DND-41 (cell line): ENCODE data around the gene KSR1.

Experiments used
- ATAC-seq: fragments of 200-7000 bp; cut with Tn5 transposase; 3 replicates; pipeline ENCODE4 v1.9.1; 2021; ENCODE audit warnings: low read depth; ENCODE audit not compliant: insufficient read depth
- DNase-seq: peaks from one replicate; pipeline ENCODE4 v3.0.0-alpha.2; 2020
- H2AFZ ChIP-seq: 2 replicates; pipeline ENCODE4 v1.6.0; 2012; ENCODE audit warnings: low read depth, low read length
- H3K27ac ChIP-seq: 2 replicates; pipeline ENCODE4 v1.5.1; 2012; ENCODE audit warnings: low read length, inconsistent platforms
- H3K27me3 ChIP-seq: fragments of 200-600 bp; sonication (generic); 2 replicates; pipeline ENCODE4 v1.6.0; 2012; ENCODE audit warnings: low read length, mild to moderate bottlenecking, inconsistent platforms; ENCODE audit not compliant: insufficient read depth, poor library complexity
- H3K36me3 ChIP-seq: 2 replicates; pipeline ENCODE4 v1.5.1; 2012; ENCODE audit warnings: low read length, inconsistent platforms; ENCODE audit not compliant: insufficient read depth
- H3K4me1 ChIP-seq: 2 replicates; pipeline ENCODE4 v1.5.1; 2012; ENCODE audit warnings: mild to moderate bottlenecking, low read length; ENCODE audit not compliant: insufficient read depth
- H3K4me2 ChIP-seq: 2 replicates; pipeline ENCODE4 v1.6.0; 2012; ENCODE audit warnings: mild to moderate bottlenecking, moderate library complexity, low read length, inconsistent platforms; ENCODE audit not compliant: insufficient read depth
- H3K4me3 ChIP-seq, 2 experiments: fragments of 200-600 bp in 1 of 2; shearing (Covaris generic) in 1 of 2; 2 replicates each; pipeline ENCODE4 v1.5.1; 2012 to 2016; ENCODE audit warnings: inconsistent platforms in 2 of 2, low read length in 2 of 2, mild to moderate bottlenecking in 2 of 2, low read depth in 1 of 2, moderate library complexity in 1 of 2
- H3K79me2 ChIP-seq: 2 replicates; pipeline ENCODE4 v1.6.0; 2012; ENCODE audit warnings: low read length, inconsistent platforms; ENCODE audit not compliant: insufficient read depth
- H3K9ac ChIP-seq: 2 replicates; pipeline ENCODE4 v1.6.0; 2012; ENCODE audit warnings: low read depth, mild to moderate bottlenecking, inconsistent platforms, low read length, moderate library complexity
- H3K9me3 ChIP-seq: 2 replicates; pipeline ENCODE4 v1.5.1; 2012; ENCODE audit warnings: low read length, moderate library complexity, mild to moderate bottlenecking, inconsistent platforms; ENCODE audit not compliant: insufficient read depth, severe bottlenecking
- H4K20me1 ChIP-seq: 2 replicates; pipeline ENCODE4 v1.6.0; 2012; ENCODE audit warnings: low read length; ENCODE audit not compliant: insufficient read depth
- EZH2 ChIP-seq: IDR thresholded peaks from 3 replicates; pipeline ENCODE4 v1.6.1; 2012; ENCODE audit warnings: borderline replicate concordance, low read depth, mild to moderate bottlenecking, moderate library complexity, low read length, inconsistent platforms; ENCODE audit not compliant: severe bottlenecking
- TF ChIP-seq, protein P1 (sequence below): IDR thresholded peaks from 2 replicates; pipeline ENCODE4 v1.5.1; 2012; ENCODE audit warnings: borderline replicate concordance, low read length, moderate library complexity, mild to moderate bottlenecking; ENCODE audit not compliant: poor library complexity, severe bottlenecking; ENCODE audit errors: extremely low read depth

The KSR1 gene

DNA sequence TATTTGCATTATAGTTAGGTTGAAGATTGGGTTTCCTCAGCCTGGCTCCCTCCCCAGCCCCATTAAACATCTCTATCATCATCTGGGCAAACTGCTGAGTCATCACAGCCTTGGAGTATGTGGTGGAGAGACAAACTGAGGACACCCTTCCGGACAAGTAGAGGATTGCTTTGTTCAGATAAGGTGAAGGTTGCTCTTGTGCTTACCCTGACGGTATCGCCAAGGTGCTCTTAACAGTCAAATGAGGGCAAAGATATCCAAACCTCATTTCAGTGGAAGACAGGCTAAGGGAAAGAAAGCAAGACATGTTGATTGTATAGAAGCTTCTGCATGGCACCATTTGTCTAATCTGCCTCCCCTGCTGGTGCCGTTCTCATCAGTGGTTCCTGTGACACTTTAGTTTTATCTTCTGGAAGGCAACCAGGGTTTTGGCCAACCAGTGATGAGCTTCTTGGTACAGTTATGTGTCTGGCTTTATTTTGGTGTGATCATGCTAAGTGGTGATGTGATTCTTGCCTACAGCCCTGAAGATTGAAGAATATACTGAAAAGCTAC is 117.8 kb downstream of the KSR1 start:
- Histone ChIP-seq H3K27me3 (no peaks in the 10 kb centered on the region), H3K9me3 (no peaks in the 10 kb centered on the region), H3K9ac (no peak overlapping the region), H3K4me3 (no peak overlapping the region), H4K20me1 (no peaks in the 10 kb centered on the region; the same call in 1 of the 2 replicates), H3K79me2 (no peaks in the 10 kb centered on the region), H3K36me3 (no peaks in the 10 kb centered on the region), H3K4me1 (no peaks in the 10 kb centered on the region), H3K4me2 (no peak overlapping the region), H2AFZ (no peak overlapping the region), H3K27ac (no peak overlapping the region)
- TF ChIP-seq, protein P1, sequence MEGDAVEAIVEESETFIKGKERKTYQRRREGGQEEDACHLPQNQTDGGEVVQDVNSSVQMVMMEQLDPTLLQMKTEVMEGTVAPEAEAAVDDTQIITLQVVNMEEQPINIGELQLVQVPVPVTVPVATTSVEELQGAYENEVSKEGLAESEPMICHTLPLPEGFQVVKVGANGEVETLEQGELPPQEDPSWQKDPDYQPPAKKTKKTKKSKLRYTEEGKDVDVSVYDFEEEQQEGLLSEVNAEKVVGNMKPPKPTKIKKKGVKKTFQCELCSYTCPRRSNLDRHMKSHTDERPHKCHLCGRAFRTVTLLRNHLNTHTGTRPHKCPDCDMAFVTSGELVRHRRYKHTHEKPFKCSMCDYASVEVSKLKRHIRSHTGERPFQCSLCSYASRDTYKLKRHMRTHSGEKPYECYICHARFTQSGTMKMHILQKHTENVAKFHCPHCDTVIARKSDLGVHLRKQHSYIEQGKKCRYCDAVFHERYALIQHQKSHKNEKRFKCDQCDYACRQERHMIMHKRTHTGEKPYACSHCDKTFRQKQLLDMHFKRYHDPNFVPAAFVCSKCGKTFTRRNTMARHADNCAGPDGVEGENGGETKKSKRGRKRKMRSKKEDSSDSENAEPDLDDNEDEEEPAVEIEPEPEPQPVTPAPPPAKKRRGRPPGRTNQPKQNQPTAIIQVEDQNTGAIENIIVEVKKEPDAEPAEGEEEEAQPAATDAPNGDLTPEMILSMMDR = no peak
- no peak for TF ChIP-seq EZH2
- DNase-seq (no peak), ATAC-seq (no peak)

DNA sequence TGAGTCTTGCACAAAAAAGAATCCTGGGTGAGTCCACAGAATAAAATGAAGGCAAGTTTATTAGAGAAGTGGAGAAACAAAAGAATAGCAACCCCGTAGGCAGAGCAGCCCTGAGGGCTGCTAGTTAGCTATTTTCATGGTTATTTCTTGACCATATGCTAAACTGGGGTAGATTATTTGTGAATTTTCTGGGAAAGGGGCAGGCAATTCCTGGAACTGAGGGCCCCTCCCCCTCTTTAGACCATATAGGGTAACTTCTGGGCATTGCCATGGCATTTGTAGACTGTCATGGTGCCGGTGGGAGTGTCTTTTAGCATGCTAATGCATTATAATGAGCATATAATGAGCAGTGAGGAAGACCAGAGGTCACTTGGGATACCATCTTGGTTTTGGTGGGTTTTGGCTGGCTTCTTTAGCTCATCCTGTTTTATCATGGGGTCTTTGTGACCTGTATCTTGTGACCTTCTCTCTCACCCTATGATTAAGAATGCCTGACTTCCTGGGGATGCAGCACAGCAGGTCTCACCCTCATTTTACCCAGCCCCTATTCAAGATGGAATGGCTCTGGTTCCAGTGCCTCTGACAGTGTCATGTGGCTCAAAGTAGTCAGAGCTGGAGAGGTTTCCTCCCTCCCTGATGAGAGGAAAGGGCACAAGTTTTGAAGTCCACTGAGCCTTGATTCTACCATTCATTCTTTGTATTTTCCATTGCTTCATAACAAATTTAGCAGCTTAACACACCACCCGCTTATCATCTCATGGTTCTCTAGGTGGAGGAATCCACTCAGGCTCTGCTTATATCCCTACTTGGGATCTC is 119.1 kb downstream of the KSR1 start:
- H3K9ac ChIP-seq = no peak overlapping the region
- no peaks in the 10 kb centered on the region for H3K27me3 ChIP-seq
- no peaks in the 10 kb centered on the region for H3K4me1 ChIP-seq
- ATAC-seq = no peak
- H4K20me1 ChIP-seq = no peaks in the 10 kb centered on the region
- no peak for DNase-seq
- no peak overlapping the region for H3K4me2 ChIP-seq
- H3K27ac ChIP-seq = no peak overlapping the region
- TF ChIP-seq, protein P1 = no peak
- H3K4me3 ChIP-seq = no peak overlapping the region
- no peaks in the 10 kb centered on the region for H3K9me3 ChIP-seq
- no peaks in the 10 kb centered on the region for H3K36me3 ChIP-seq
- no peak overlapping the region for H2AFZ ChIP-seq
- H3K79me2 ChIP-seq = no peaks in the 10 kb centered on the region

DNA sequence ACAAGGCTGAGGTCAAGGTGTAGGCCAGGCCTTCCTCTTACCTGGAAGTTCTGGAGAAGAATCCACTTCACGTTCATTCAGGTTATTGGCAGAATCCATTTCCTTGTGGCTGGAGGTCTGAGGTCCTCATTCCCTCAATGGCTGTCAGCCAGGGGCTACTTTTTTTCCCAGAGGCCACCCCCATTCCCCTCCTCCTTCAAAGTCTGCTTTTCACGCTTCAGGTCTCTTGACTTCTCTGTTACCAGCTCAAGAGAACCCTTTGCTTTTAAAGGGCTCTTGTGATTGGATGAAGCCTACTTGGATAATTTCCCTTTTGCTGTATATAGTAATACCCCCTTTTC is 119.6 kb downstream of the KSR1 start:
- DNase-seq = no peak
- H3K9me3 ChIP-seq = no peaks in the 10 kb centered on the region
- no peaks in the 10 kb centered on the region for H4K20me1 ChIP-seq
- no peaks in the 10 kb centered on the region for H3K27me3 ChIP-seq
- no peak overlapping the region for H3K27ac ChIP-seq
- no peak overlapping the region for H3K4me3 ChIP-seq
- no peaks in the 10 kb centered on the region for H3K36me3 ChIP-seq
- no peak overlapping the region for H2AFZ ChIP-seq
- H3K4me2 ChIP-seq = no peak overlapping the region
- TF ChIP-seq EZH2 = no peak
- TF ChIP-seq, protein P1 = no peak
- H3K4me1 ChIP-seq = no peaks in the 10 kb centered on the region
- no peaks in the 10 kb centered on the region for H3K79me2 ChIP-seq
- no peak for ATAC-seq
- H3K9ac ChIP-seq = no peak overlapping the region
